GM19455 (cell line): ENCODE measurements around the gene MRPL34.

ENCODE experiments used
- ATAC-seq: cut with Tn5 transposase; IDR thresholded peaks from one replicate; pipeline ENCODE4 v1.9.1; 2021; ENCODE audit not compliant: unreplicated experiment

The MRPL34 gene

DNA sequence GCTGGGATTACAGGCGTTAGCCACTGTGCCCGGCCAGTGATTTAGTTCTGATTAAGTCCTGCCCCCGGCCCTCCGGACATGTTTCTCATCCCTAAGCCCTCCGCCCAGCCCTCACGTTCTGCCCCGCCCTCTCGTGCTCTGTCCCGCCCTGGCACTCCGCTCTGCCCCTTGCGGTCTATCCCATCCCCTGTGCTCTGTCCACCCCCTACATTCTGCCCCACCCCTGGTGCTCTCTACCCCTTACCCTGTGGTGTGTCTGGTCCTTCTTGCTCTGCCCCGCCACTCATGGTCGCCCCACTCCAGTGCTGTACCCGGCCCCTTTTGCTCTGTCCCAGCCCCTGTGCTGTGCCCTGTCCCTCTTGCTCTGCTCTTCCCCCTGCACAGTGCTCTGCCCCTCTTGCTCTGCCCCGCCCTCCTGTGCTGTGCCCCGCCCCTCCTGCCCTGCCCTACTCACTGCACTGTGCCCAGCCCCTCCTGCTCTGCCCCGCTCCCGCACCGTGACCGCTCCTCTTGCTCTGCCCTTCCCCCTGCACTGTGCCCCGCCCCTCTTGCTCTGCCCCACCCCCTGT lies 34.7 kb downstream of the MRPL34 start:
- no peak for ATAC-seq

DNA sequence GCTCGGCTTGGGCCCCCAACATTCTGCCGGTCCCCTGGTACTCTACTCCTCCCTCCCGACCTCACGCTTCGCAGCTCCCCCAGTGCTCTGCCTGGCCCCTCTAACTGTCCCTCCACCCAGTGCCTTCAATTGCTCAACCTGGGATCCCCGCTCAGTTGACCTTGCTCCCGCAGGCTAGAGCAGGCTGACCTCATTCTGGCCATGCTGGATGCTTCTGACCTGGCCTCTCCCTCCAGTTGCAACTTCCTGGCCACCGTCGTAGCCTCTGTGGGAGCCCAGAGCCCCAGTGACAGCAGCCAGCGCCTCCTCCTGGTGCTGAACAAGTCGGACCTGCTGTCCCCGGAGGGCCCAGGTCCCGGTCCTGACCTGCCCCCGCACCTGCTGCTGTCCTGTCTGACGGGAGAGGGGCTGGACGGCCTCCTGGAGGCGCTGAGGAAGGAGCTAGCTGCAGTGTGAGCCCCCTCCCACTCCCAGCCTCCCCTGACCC lies 35.2 kb downstream of the MRPL34 start:
- ATAC-seq: no peak

DNA sequence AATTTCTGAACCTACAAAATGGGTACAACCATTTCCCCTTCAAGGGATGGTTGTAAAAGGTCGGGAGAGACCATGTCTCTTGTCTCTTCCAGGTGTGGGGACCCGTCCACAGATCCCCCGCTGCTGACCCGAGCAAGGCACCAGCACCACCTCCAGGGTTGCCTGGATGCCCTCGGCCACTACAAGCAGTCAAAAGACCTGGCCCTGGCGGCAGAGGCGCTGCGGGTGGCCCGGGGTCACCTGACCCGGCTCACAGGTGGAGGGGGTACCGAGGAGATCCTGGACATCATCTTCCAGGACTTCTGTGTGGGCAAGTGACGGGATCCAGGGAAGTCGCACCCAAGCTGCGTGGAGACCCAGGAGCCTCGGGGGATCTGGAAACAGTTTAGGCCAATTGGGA lies 35.7 kb downstream of the MRPL34 start:
- ATAC-seq: no peak

DNA sequence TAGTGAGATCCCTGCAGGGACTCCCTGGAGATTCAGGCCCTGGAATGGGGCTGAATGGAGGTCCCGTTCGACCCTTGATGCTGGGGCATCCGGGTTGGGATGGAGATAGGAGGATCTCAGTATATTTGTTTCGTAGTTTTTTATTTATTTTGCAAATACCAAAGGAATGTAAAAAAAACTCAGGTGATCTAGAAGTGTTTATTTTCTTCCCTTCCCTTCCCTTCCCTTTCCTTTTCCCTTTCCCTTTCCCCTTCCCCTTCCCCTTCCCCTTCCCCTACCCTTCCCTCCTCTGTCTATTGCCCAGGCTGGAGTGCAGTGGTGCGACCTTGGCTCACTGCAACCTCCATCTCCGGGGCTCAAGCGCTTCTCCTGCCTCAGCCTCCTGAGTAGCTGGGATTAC lies 36.2 kb downstream of the MRPL34 start:
- no peak for ATAC-seq

DNA sequence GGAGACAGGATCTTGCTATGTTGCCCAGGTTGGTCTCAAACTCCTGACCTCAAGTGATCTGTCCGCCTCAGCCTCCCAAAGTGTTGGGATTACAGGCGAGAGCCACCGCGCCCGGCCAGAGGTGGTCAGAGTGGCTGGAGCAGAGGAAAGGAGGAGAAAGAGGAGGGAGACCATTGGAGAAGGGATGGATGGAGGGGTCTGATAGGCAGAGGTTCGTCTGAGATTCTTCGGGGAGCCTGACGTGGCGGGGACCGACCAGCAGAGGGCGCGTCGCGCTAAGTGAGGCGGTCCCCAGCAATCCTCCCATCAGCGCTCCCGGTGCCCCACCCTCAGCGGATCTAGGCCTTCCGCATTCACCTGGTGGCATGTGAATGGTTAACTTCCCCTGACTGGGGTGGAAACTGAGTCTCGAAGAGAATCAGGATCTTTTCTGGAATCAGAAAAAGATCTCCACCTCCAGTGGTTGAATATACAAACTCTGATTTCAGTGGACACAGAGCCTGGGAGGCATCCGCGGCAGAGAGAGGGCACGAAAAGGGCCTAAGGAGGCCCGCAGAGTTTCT lies 40.5 kb downstream of the MRPL34 start:
- ATAC-seq: no peak

DNA sequence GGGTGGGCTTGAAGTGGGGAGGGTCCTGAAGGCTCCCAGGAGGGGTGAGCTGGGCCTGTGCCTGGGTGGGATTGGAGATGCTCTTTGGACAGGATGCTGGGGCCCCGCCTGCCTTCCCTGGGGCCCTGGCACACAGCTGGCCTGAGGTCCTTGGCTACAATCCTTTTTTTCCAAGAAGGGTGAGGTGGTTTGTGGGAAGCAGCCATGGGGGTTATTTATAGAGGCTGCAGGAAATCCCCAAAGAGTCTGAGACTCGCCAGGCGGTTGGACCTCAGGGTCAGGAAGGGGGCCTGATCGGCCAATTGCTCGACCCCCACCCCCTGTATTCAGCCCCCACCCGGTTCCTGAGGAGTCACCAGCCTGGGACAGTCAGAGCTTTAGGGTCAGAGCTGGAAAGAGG lies 41.7 kb downstream of the MRPL34 start:
- no peak for ATAC-seq

DNA sequence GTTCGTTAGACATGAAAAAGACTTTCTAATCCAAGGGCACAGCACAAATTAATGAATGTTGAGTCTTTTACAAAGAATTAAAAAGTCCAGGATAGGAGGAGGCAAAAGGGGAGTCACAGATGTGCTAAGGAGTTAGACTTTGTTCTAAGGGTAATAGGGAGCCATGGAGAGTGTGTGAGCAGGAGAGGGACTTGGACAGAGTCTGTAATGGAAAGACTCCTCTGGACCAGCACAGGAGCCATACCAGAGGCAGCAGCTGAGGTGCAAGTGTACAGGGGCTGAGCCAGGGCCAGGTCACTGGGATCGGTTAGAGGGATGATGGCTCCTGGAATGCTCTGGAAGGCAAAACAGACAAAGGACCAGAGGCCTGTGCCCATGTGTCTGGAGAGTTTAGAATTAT lies 42.2 kb downstream of the MRPL34 start:
- no peak for ATAC-seq

DNA sequence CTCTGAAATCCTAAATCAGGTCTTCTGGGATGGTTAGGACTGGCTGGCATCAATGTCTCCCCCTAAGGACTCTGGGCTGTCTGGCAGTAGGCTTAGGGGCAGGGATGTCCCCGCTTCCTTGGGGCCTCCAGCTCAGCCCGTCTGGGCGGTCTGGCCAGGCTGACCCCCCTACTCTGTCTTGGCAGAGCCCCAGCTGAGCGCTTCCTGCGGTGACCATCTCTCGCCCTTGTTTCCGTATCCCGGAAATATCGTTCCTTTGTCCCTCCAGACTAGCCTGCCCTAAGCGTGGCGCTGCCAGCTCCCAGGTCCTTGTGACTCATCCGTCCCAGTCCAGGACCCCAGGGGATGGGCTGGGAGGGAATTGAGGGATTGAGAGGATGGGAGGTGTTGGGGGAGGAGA lies 43.0 kb downstream of the MRPL34 start:
- ATAC-seq: no peak

DNA sequence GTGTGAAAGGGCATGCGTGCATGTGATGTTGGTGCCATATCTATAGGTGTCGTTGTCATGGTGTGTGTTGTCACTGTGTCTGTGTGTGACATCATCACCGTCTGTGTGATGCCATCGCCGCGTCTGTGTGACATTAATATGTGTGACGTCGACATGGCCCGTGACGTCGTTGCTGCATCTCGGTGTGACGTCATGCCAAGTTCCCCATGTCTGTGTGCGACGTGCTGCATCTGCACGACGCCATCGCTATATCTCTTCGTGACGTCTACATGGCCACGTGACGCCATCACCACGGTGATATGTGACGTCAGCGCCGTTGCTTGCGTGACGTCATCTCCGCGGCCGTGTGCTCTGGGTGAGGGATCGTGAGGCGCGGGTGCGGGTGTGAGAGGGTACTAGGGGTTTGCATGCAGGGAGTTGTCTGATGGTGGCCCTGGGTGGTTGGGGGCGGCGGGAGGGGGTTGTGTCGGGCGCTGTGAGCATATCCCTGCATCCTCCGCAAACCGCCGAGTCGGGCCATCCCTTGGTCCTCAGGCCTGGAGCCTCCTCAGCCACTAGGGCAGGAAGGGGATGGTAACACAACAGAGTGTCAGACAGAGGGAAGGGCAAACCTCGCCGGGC lies 46.3 kb downstream of the MRPL34 start:
- no peak for ATAC-seq

DNA sequence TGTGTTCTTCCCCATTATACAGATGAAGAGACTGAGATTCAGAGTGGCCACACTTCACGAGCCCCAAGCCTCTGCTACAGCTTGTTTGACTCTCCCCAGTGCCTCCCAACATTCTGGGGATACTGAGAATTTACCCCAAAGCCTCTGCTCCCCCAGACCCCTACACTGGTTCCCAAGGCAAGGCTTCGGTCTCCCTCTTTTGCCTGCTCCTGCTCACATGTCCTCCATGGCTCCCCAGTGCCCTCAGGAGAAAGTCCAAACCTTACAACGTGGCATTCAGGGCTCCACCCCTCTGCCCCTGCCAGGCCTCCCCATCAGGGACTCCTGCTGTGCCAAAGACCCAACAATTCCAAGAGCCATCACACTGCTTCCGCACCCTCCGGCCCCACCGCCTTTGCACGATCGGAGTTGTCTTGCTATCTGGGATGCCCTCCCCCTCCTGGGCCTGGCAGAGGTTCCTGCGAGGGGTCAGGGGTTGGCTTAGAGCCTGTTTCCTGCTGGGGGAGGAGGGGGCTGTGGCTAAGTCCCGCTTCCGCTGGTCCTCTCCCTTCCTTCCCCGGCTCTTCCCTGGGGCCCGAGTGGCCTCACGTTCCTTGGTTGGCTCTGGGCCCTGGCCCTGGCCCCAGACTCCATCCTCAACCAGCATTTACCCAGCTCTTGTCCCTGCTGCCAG lies 47.1 kb downstream of the MRPL34 start:
- no peak for ATAC-seq

DNA sequence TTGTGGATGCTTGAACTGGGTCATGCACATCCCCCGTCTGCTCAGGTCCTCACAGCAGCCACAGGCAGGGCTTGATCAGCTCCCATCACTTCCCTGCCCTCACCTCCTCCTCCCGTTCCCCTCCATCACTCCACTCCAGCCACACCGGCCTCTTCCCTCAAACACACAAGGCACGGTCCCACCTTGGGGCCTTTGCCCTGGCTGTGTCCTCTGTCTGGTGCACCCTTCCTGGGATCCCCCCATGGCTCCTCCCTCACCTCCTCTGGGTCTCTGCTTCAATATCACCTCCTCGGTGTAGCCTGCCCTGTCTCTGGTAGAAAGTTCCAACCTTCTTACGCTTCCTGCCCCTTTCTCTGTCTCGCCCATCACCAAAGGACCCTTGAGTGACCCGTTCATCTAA lies 47.7 kb downstream of the MRPL34 start:
- ATAC-seq: no peak
